HEK293 (cell line): ENCODE data around the gene IMMP2L.

ENCODE experiments used
- CTCF ChIA-PET: fragments of 350-600 bp; formaldehyde crosslinking; extraction: SDS; loops from one replicate; lab custom pipeline; 2021; ENCODE audit warnings: antibody characterized with exemption; lab: Yijun Ruan, JAX
- POLR2A ChIA-PET: fragments of 300-600 bp; formaldehyde crosslinking; extraction: SDS; loops from one replicate; lab custom pipeline; 2020; ENCODE audit warnings: antibody characterized with exemption, inconsistent platforms; lab: Yijun Ruan, JAX
- H3K27ac ChIP-seq: fragments of 200-500 bp; sonication (Bioruptor generic); 2 replicates; pipeline ENCODE4 v1.5.1; 2014; ENCODE audit warnings: low read depth, low read length, control low read depth, inconsistent platforms; ENCODE audit errors: extremely low read depth
- H3K36me3 ChIP-seq, 2 experiments: fragments of 200-500 bp in 1 of 2; sonication (Bioruptor generic) in 1 of 2; 1 replicate in 1 of 2; 2 replicates in 1 of 2; pipeline ENCODE4 v1.5.1; 2014 to 2017; ENCODE audit warnings: inconsistent platforms in 2 of 2, low read length in 2 of 2; ENCODE audit not compliant: control insufficient read depth in 2 of 2, insufficient read depth in 1 of 2
- H3K4me1 ChIP-seq: fragments of 200-500 bp; sonication (Bioruptor generic); 2 replicates; pipeline ENCODE4 v1.5.1; 2014; ENCODE audit warnings: mild to moderate bottlenecking, low read length, inconsistent platforms; ENCODE audit not compliant: control insufficient read depth, insufficient read depth
- H3K4me3 ChIP-seq: 2 replicates; pipeline ENCODE4 v1.5.1; 2011; ENCODE audit warnings: low read depth, mild to moderate bottlenecking, control low read depth, low read length, moderate library complexity
- H3K9me3 ChIP-seq: fragments of 200-500 bp; sonication (Bioruptor generic); 2 replicates; pipeline ENCODE4 v1.5.1; 2014; ENCODE audit warnings: low read depth, low read length, inconsistent platforms; ENCODE audit not compliant: control insufficient read depth, insufficient read depth
- HOXA7 ChIP-seq: sonication (generic); formaldehyde crosslinking; IDR thresholded peaks from 2 replicates; pipeline ENCODE4 v1.8.1; 2022; ENCODE audit warnings: missing genetic modification reagents, borderline replicate concordance
- SP7 ChIP-seq: fragments of 450-650 bp; formaldehyde crosslinking; IDR thresholded peaks from 2 replicates; pipeline ENCODE4 v1.5.1; 2016; ENCODE audit warnings: missing biosample characterization, missing genetic modification characterization
- ZBTB8A ChIP-seq: fragments of 450-650 bp; formaldehyde crosslinking; IDR thresholded peaks from 2 replicates; pipeline ENCODE4 v1.5.1; 2016; ENCODE audit warnings: missing biosample characterization, missing genetic modification characterization
- ZNF23 ChIP-seq: fragments of 450-650 bp; formaldehyde crosslinking; IDR thresholded peaks from 2 replicates; pipeline ENCODE4 v1.5.1; 2016; ENCODE audit warnings: missing biosample characterization, missing genetic modification characterization, borderline replicate concordance
- ZNF391 ChIP-seq: fragments of 450-650 bp; formaldehyde crosslinking; IDR thresholded peaks from 2 replicates; pipeline ENCODE4 v1.5.1; 2016; ENCODE audit warnings: low read depth, missing biosample characterization, missing genetic modification characterization, borderline replicate concordance
- ZNF510 ChIP-seq: fragments of 450-650 bp; formaldehyde crosslinking; IDR thresholded peaks from 2 replicates; pipeline ENCODE4 v1.5.1; 2018; ENCODE audit warnings: mild to moderate bottlenecking, missing genetic modification characterization, missing biosample characterization; ENCODE audit not compliant: insufficient replicate concordance
- ZNF544 ChIP-seq: fragments of 450-650 bp; formaldehyde crosslinking; IDR thresholded peaks from 2 replicates; pipeline ENCODE4 v1.5.0; 2017; ENCODE audit warnings: missing biosample characterization, missing genetic modification characterization
- ZNF660 ChIP-seq: fragments of 450-650 bp; IDR thresholded peaks from 2 replicates; pipeline ENCODE4 v1.5.1; 2018; ENCODE audit warnings: missing biosample characterization, mild to moderate bottlenecking, missing genetic modification characterization
- ZNF76 ChIP-seq: fragments of 450-650 bp; formaldehyde crosslinking; IDR thresholded peaks from 2 replicates; pipeline ENCODE4; 2016; ENCODE audit warnings: low read depth, missing biosample characterization, missing genetic modification characterization, borderline replicate concordance
- TF ChIP-seq, protein P1 (sequence below): fragments of 450-650 bp; formaldehyde crosslinking; IDR thresholded peaks from 2 replicates; pipeline ENCODE4 v1.5.1; 2016; ENCODE audit warnings: missing biosample characterization, missing genetic modification characterization, borderline replicate concordance
- TF ChIP-seq, protein P2 (sequence below): fragments of 450-650 bp; formaldehyde crosslinking; IDR thresholded peaks from 2 replicates; pipeline ENCODE4 v1.5.1; 2016; ENCODE audit warnings: missing biosample characterization, missing genetic modification characterization
- TF ChIP-seq, protein P3 (sequence below): fragments of 450-650 bp; formaldehyde crosslinking; IDR thresholded peaks from 2 replicates; pipeline ENCODE4 v1.5.1; 2017; ENCODE audit warnings: missing biosample characterization, mild to moderate bottlenecking, missing genetic modification characterization, moderate library complexity

The IMMP2L gene

DNA sequence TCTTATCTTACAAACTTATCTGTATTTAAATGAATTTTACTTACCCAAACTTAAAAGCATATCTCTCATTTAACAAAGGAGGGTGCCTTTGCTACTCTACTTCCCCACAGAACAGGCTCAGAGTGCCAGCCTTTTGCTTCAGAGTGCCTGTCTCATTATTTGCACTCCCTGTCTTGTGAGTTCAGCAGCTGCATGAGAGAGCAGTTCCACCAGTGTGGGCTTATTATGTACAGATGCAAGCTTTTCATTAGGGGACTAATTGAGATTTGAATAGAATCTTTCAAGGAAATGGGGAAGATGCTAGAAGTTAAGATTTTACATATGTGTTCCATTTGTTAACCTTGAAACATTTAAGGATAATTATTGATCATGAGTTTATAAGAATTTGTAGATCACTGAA, 781.6 kb downstream of the IMMP2L start (continued):
- TF ChIP-seq, protein P1, sequence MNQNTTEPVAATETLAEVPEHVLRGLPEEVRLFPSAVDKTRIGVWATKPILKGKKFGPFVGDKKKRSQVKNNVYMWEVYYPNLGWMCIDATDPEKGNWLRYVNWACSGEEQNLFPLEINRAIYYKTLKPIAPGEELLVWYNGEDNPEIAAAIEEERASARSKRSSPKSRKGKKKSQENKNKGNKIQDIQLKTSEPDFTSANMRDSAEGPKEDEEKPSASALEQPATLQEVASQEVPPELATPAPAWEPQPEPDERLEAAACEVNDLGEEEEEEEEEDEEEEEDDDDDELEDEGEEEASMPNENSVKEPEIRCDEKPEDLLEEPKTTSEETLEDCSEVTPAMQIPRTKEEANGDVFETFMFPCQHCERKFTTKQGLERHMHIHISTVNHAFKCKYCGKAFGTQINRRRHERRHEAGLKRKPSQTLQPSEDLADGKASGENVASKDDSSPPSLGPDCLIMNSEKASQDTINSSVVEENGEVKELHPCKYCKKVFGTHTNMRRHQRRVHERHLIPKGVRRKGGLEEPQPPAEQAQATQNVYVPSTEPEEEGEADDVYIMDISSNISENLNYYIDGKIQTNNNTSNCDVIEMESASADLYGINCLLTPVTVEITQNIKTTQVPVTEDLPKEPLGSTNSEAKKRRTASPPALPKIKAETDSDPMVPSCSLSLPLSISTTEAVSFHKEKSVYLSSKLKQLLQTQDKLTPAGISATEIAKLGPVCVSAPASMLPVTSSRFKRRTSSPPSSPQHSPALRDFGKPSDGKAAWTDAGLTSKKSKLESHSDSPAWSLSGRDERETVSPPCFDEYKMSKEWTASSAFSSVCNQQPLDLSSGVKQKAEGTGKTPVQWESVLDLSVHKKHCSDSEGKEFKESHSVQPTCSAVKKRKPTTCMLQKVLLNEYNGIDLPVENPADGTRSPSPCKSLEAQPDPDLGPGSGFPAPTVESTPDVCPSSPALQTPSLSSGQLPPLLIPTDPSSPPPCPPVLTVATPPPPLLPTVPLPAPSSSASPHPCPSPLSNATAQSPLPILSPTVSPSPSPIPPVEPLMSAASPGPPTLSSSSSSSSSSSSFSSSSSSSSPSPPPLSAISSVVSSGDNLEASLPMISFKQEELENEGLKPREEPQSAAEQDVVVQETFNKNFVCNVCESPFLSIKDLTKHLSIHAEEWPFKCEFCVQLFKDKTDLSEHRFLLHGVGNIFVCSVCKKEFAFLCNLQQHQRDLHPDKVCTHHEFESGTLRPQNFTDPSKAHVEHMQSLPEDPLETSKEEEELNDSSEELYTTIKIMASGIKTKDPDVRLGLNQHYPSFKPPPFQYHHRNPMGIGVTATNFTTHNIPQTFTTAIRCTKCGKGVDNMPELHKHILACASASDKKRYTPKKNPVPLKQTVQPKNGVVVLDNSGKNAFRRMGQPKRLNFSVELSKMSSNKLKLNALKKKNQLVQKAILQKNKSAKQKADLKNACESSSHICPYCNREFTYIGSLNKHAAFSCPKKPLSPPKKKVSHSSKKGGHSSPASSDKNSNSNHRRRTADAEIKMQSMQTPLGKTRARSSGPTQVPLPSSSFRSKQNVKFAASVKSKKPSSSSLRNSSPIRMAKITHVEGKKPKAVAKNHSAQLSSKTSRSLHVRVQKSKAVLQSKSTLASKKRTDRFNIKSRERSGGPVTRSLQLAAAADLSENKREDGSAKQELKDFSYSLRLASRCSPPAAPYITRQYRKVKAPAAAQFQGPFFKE (tag by site-specific recombination) = no peak
- TF ChIP-seq, all 188 proteins: peak for 0

DNA sequence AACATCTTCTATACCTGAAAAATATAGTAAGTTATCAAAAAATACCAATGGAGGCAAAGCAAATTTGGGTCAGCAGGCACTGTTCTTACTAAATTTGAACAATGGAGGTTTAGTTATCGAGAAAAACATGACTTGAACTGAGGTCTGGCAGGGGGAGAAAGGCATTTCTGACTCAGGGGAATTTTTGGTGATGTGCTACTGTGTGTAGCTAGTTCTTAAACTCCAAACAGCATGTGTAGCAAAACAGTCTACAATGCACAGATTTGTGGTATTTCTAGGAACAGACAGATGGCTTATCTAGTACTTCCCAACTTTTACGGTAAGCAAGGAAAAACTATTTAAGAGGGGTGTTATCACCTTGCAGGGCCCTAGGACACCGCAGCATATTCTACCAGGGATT, 783.0 kb downstream of the IMMP2L start:
- no peak overlapping the region for H3K4me3 ChIP-seq
- ChIA-PET CTCF (no interaction called here), POLR2A (no interaction called here)
- no peaks in the 10 kb centered on the region for H3K36me3 ChIP-seq
- TF ChIP-seq ZNF660 (tag by site-specific recombination) (0 out of 2 replicates have a peak, but pooled peaks have one; percentile 20), ZNF544 (tag by site-specific recombination) (no peak)
- no peaks in the 10 kb centered on the region for H3K4me1 ChIP-seq
- no peaks in the 10 kb centered on the region for H3K9me3 ChIP-seq
- H3K27ac ChIP-seq = no peak overlapping the region

DNA sequence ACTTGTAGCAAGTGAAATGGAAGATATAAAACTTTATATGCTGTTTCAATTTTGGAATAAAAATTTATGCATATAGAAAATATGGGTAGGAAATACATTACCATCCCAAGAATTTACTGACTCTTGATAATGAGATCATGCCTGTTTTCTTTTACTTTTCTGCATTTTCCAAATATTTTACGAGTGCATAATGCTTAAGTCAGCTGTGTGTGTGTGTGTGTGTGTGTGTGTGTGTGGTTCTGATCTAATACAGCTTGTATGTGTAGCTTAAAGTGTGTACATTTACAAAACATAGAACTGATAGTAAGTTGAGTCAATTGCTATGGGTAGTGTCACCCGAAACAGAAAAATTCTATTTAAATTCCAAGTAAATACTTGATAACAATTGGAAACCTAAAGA, 787.2 kb downstream of the IMMP2L start:
- no peaks in the 10 kb centered on the region for H3K36me3 ChIP-seq
- H3K4me1 ChIP-seq = no peaks in the 10 kb centered on the region
- POLR2A ChIA-PET = no interaction called here
- H3K9me3 ChIP-seq = no peaks in the 10 kb centered on the region
- CTCF ChIA-PET = no interaction called here
- TF ChIP-seq HOXA7 (CRISPR knock-in tag) (no peak), ZNF391 (no peak), ZNF510 (tag by site-specific recombination) (no peak), ZNF23 (tag by site-specific recombination) (no peak), ZNF76 (tag by site-specific recombination) (no peak), SP7 (no peak), ZBTB8A (tag by site-specific recombination) (no peak)
- TF ChIP-seq, protein P2, sequence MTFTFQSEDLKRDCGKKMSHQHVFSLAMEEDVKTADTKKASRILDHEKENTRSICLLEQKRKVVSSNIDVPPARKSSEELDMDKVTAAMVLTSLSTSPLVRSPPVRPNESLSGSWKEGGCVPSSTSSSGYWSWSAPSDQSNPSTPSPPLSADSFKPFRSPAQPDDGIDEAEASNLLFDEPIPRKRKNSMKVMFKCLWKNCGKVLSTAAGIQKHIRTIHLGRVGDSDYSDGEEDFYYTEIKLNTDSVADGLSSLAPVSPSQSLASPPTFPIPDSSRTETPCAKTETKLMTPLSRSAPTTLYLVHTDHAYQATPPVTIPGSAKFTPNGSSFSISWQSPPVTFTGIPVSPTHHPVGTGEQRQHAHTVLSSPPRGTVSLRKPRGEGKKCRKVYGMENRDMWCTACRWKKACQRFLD (tag by site-specific recombination) = no peak
- TF ChIP-seq, protein P3, sequence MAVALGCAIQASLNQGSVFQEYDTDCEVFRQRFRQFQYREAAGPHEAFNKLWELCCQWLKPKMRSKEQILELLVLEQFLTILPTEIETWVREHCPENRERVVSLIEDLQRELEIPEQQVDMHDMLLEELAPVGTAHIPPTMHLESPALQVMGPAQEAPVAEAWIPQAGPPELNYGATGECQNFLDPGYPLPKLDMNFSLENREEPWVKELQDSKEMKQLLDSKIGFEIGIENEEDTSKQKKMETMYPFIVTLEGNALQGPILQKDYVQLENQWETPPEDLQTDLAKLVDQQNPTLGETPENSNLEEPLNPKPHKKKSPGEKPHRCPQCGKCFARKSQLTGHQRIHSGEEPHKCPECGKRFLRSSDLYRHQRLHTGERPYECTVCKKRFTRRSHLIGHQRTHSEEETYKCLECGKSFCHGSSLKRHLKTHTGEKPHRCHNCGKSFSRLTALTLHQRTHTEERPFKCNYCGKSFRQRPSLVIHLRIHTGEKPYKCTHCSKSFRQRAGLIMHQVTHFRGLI (tag by site-specific recombination) = no peak
- H3K27ac ChIP-seq = no peak overlapping the region
- no peak overlapping the region for H3K4me3 ChIP-seq
